Measurements from ENCODE around the gene TMEM144.

TMEM144 gene

GRCh38 chr4:158302076-158302866 lies 92.0 kb downstream of the TMEM144 start:
- no peak for DNase-seq

- DNase-seq: no peak
Observed at GRCh38 chr4:158304694-158305093, 94.4 kb downstream of the TMEM144 start.

All from CD4-positive, alpha-beta T cell treated with Interleukin-4 for 4 hours (primary cell).